ENCODE measurements around the gene MAPK7.

DNA sequence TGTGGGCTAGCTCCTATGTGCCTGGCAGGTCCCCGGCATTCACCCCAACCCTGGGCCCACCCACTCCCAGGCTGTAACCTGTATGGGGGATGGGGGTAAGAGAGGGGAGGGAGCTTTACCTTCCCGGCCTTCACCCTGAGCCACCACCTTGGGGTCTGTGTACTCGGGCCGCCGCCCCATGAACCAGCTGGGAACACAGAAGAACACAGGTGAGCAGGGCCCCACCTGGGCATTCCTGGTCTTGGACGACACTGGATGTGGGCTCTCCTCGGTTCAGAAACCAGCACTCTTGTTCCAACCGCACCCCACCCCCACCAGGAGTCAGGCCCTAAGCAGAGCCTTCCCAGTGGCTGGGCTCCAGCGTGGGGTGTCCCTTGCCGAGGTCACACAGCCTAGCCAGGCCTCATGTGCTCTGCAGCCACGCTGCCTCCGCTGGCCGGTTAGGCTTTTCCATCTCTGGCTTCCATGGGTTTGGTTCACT is 34.6 kb upstream of the MAPK7 start:
- TF ChIP-seq, protein P1, sequence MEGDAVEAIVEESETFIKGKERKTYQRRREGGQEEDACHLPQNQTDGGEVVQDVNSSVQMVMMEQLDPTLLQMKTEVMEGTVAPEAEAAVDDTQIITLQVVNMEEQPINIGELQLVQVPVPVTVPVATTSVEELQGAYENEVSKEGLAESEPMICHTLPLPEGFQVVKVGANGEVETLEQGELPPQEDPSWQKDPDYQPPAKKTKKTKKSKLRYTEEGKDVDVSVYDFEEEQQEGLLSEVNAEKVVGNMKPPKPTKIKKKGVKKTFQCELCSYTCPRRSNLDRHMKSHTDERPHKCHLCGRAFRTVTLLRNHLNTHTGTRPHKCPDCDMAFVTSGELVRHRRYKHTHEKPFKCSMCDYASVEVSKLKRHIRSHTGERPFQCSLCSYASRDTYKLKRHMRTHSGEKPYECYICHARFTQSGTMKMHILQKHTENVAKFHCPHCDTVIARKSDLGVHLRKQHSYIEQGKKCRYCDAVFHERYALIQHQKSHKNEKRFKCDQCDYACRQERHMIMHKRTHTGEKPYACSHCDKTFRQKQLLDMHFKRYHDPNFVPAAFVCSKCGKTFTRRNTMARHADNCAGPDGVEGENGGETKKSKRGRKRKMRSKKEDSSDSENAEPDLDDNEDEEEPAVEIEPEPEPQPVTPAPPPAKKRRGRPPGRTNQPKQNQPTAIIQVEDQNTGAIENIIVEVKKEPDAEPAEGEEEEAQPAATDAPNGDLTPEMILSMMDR (IDR thresholded peaks at IDR 0.05; ENCODE audit: low read depth, low read length), result no peak
- no peak for TF ChIP-seq POLR2A (IDR thresholded peaks at IDR 0.05; ENCODE audit: extremely low read depth, insufficient read length)
- TF ChIP-seq, protein P2, sequence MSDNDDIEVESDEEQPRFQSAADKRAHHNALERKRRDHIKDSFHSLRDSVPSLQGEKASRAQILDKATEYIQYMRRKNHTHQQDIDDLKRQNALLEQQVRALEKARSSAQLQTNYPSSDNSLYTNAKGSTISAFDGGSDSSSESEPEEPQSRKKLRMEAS (IDR thresholded peaks at IDR 0.05; ENCODE audit: low read depth, low read length), result no peak

Measured in NB4 (cell line).